Measurements from ENCODE around the gene EDARADD. TPM values are rescaled to one million over a fixed set of nuclear protein-coding genes. Genes with fewer than 3 reads are reported as not detected.
A peak's percentile ranks its signal among the peaks of the same experiment; 100 is the strongest.

Gene EDARADD
- total RNA-seq, 1 donor from 2014 or later, result 17.0 TPM

- peak overlapping the region; percentile 78 for H3K27ac Mint-ChIP-seq
- H3K4me1 Mint-ChIP-seq, result peaks cover 32% of the 10 kb centered on the region
- DNase-seq (ENCODE audit: low spot score in 2 of 2, unreplicated experiment in 2 of 2), result no peak
- no peaks in the 10 kb centered on the region for H3K27me3 Mint-ChIP-seq (ENCODE audit: low read depth)
- TF ChIP-seq CTCF (IDR thresholded peaks at IDR 0.05; ENCODE audit: unreplicated experiment), result no peak
- H3K36me3 Mint-ChIP-seq, result no peaks in the 10 kb centered on the region
- no peaks in the 10 kb centered on the region for H3K9me3 Mint-ChIP-seq
- no peak overlapping the region for H3K4me3 Mint-ChIP-seq
These were observed 114.5 kb downstream of the EDARADD start for GRCh38 chr1:236508593-236509027.

GRCh38 chr1:236509203-236509602 is 115.1 kb downstream of the EDARADD start:
- Mint-ChIP-seq H3K27me3 (ENCODE audit: low read depth) (no peaks in the 10 kb centered on the region), H3K9me3 (no peaks in the 10 kb centered on the region), H3K4me1 (peaks cover 30% of the 10 kb centered on the region), H3K27ac (peak overlapping the region; percentile 78), H3K4me3 (no peak overlapping the region), H3K36me3 (no peaks in the 10 kb centered on the region)
- DNase-seq (ENCODE audit: low spot score in 2 of 2, unreplicated experiment in 2 of 2), result no peak
- no peak for TF ChIP-seq CTCF (IDR thresholded peaks at IDR 0.05; ENCODE audit: unreplicated experiment)

- Mint-ChIP-seq H3K4me1 (peaks cover 24% of the 10 kb centered on the region), H3K36me3 (no peaks in the 10 kb centered on the region), H3K27me3 (ENCODE audit: low read depth) (no peaks in the 10 kb centered on the region), H3K27ac (peak overlapping the region; percentile 68), H3K9me3 (no peaks in the 10 kb centered on the region), H3K4me3 (no peak overlapping the region)
- no peak for TF ChIP-seq CTCF (IDR thresholded peaks at IDR 0.05; ENCODE audit: unreplicated experiment)
- DNase-seq (ENCODE audit: low spot score in 2 of 2, unreplicated experiment in 2 of 2), result no peak
These were observed 115.7 kb downstream of the EDARADD start for GRCh38 chr1:236509647-236510401.

GRCh38 chr1:236511735-236512418 is 117.8 kb downstream of the EDARADD start:
- DNase-seq (ENCODE audit: low spot score in 2 of 2, unreplicated experiment in 2 of 2), result no peak
- Mint-ChIP-seq H3K4me1 (peaks cover 31% of the 10 kb centered on the region), H3K4me3 (no peak overlapping the region), H3K36me3 (no peaks in the 10 kb centered on the region), H3K9me3 (no peaks in the 10 kb centered on the region), H3K27me3 (ENCODE audit: low read depth) (no peaks in the 10 kb centered on the region), H3K27ac (no peak overlapping the region)
- TF ChIP-seq CTCF (IDR thresholded peaks at IDR 0.05; ENCODE audit: unreplicated experiment), result no peak

GRCh38 chr1:236514703-236515442 is 120.8 kb downstream of the EDARADD start:
- Mint-ChIP-seq H3K9me3 (no peaks in the 10 kb centered on the region), H3K27me3 (ENCODE audit: low read depth) (no peaks in the 10 kb centered on the region), H3K36me3 (no peaks in the 10 kb centered on the region), H3K27ac (no peak overlapping the region), H3K4me1 (peaks cover 24% of the 10 kb centered on the region), H3K4me3 (no peak overlapping the region)
- DNase-seq (ENCODE audit: low spot score in 2 of 2, unreplicated experiment in 2 of 2), result no peak
- no peak for TF ChIP-seq CTCF (IDR thresholded peaks at IDR 0.05; ENCODE audit: unreplicated experiment)
